Osteocyte (in vitro differentiated cells): ENCODE results near the gene MYZAP. TPM values are rescaled to one million over a fixed set of nuclear protein-coding genes. Genes with fewer than 3 reads are reported as not detected.
A peak's percentile ranks its signal among the peaks of the same experiment; 100 is the strongest.

Experiments
- DNase-seq: peaks from one replicate; pipeline ENCODE4 v3.0.0; 2021; ENCODE audit warnings: mixed read lengths; ENCODE audit not compliant: unreplicated experiment; ENCODE audit errors: extremely low spot score
- H3K27ac Mint-ChIP-seq: one replicate; pipeline ENCODE4 v1.8.0; 2021; ENCODE audit warnings: mild to moderate bottlenecking, mixed read lengths; ENCODE audit not compliant: unreplicated experiment
- H3K27me3 Mint-ChIP-seq: one replicate; pipeline ENCODE4 v1.8.0; 2021; ENCODE audit warnings: mixed read lengths; ENCODE audit not compliant: unreplicated experiment
- H3K36me3 Mint-ChIP-seq: one replicate; pipeline ENCODE4 v1.8.0; 2021; ENCODE audit warnings: mixed read lengths; ENCODE audit not compliant: unreplicated experiment
- H3K4me1 Mint-ChIP-seq: one replicate; pipeline ENCODE4 v1.8.0; 2021; ENCODE audit warnings: mixed read lengths; ENCODE audit not compliant: unreplicated experiment
- H3K4me3 Mint-ChIP-seq: one replicate; pipeline ENCODE4 v1.8.0; 2021; ENCODE audit warnings: mild to moderate bottlenecking, moderate library complexity, mixed read lengths; ENCODE audit not compliant: unreplicated experiment
- H3K9me3 Mint-ChIP-seq: one replicate; pipeline ENCODE4 v1.8.0; 2021; ENCODE audit warnings: mixed read lengths; ENCODE audit not compliant: unreplicated experiment
- CTCF ChIP-seq: fragments of 200-600 bp; sonication (generic); IDR thresholded peaks from 2 replicates; pipeline ENCODE4 v1.5.0; 2021; ENCODE audit warnings: antibody characterized with exemption, mild to moderate bottlenecking, moderate library complexity
- total RNA-seq: library from RNA; stranded (reverse); gene quantifications from 2 replicates; pipeline ENCODE4 v1.2.1, GENCODE V29; 2021

The MYZAP gene
- total RNA-seq, 1 donor from 2014 or later: 1.4 TPM

GRCh38 chr15:57551715-57552677 is 39.7 kb upstream of the MYZAP start:
- Mint-ChIP-seq H3K36me3 (no peaks in the 10 kb centered on the region), H3K27me3 (no peaks in the 10 kb centered on the region), H3K27ac (peak overlapping the region; percentile 91)

DNA sequence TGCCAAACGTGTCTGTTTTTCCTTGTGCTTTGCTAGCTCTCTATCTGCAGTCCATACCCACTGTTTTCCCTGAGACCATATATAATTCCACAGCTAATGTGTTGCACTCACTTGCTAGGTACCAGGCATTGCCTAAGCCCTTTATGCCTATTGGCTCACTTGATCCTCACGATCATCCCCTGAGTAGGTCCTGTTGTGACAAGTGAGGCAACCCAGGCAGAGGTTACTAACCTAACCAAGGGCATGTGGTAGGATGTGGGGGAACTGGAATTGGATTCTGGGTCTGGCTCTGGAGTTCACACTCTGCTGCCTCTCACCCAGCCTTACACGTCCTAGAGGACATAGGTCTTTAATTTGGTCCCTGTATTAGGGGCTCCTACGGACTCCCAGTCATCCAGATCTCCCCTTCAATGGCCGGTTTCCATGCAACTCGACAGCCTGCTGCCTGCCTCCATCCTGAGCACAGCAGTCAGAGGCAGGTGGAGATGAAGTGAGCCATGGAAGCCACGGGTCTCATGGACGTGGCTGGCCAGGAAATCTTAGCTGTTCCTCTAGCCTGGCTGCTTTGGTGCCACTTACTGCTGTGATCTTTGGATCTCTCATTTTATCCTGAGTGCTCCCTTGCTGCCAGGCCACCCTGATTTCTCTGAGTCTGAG is 38.9 kb upstream of the MYZAP start:
- TF ChIP-seq CTCF: no peak
- Mint-ChIP-seq H3K4me1 (peaks cover 60% of the 10 kb centered on the region), H3K4me3 (no peak overlapping the region), H3K36me3 (no peaks in the 10 kb centered on the region), H3K27ac (peak overlapping the region; percentile 91), H3K9me3 (no peaks in the 10 kb centered on the region), H3K27me3 (no peaks in the 10 kb centered on the region)
- no peak for DNase-seq

More at GRCh38 chr15:57551715-57552677, 39.7 kb upstream of the MYZAP start:
- H3K9me3 Mint-ChIP-seq: no peaks in the 10 kb centered on the region
- peak overlapping the region; percentile 26 for H3K4me3 Mint-ChIP-seq
- TF ChIP-seq CTCF: no peak
- peaks cover 60% of the 10 kb centered on the region for H3K4me1 Mint-ChIP-seq
- DNase-seq: no peak

DNA sequence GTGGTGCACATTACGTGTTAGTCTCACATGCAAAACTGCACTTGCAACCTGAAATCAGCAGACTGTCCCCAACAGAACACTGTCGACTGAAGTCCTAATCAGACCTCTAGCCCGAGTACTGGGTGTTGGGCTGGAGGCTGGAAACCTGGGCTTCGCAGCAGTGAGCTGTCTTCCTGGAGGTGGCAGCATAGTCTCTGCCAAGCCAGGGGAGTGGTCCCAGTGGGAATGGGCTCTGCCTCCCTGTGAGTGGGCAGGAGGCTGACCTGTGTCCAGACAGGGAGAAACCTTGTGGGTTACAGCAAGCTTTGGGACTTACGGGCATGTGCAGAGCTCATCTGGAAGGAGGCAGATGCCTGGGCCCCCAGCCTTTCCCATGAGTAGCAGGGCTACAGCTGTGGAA is 38.2 kb upstream of the MYZAP start:
- Mint-ChIP-seq H3K4me1 (peaks cover 58% of the 10 kb centered on the region), H3K4me3 (no peak overlapping the region), H3K9me3 (no peaks in the 10 kb centered on the region), H3K36me3 (no peaks in the 10 kb centered on the region), H3K27ac (no peak overlapping the region), H3K27me3 (no peaks in the 10 kb centered on the region)
- DNase-seq: no peak
- no peak for TF ChIP-seq CTCF

GRCh38 chr15:57554063-57554811 is 37.5 kb upstream of the MYZAP start:
- DNase-seq: no peak
- H3K27me3 Mint-ChIP-seq: no peaks in the 10 kb centered on the region
- no peak overlapping the region for H3K4me3 Mint-ChIP-seq
- H3K9me3 Mint-ChIP-seq: no peaks in the 10 kb centered on the region
- no peaks in the 10 kb centered on the region for H3K36me3 Mint-ChIP-seq
- H3K4me1 Mint-ChIP-seq: peaks cover 54% of the 10 kb centered on the region
- no peak overlapping the region for H3K27ac Mint-ChIP-seq
- no peak for TF ChIP-seq CTCF
